Measurements from ENCODE around the gene FOXA2.

FOXA2 gene

DNA sequence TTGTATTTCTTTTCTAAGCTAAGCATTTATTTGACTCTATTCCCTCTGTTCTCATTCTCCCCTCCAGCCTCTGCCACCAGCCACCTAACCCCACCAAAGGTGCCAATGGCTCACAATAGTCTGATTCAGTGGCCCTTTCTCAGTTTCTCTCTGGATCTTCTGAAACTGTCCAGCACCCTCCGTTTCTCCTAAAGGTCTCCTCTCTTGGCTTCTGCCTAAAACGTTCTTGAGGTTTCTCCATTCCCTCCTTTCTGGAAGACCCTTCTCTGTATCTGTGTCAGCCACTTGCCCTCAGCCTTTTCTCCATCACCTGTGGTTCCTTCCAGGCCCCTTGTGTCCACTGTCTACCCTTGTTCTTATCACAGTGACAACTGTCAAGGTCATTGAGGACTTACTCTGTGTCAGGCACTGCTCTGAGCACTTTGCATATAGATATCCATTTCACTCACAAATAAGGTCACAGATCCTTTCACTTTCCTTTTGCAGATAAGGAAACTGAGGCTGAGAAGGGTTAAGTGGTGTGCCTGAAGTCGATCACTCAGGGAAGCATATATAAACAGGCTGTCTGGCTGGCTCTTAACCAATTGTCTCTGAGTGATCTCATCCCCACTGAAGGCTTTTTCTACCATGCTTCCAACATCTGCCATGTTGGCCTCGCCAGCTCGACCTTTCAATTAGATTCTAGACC lies 48.1 kb downstream of the FOXA2 start:
- DNase-seq, result no peak

DNA sequence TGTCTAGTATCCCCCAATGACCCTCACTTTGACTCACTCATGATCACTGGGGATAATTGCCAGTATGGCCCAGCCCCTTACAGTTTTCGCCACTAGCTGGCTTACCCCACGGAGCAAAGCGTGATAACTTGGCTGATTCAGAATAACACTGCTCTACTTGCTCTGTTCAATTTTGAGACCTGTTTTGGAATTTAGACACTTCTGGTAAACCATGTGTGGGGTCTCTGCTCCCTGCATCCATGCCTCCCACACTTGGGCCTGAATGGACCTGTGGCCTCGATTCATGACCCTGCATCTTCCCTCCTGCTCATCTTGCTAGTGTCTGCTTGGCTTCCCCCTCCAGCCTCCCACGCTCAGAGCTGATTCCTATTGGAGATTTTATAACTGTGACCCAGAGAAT lies 48.9 kb downstream of the FOXA2 start:
- no peak for DNase-seq

DNA sequence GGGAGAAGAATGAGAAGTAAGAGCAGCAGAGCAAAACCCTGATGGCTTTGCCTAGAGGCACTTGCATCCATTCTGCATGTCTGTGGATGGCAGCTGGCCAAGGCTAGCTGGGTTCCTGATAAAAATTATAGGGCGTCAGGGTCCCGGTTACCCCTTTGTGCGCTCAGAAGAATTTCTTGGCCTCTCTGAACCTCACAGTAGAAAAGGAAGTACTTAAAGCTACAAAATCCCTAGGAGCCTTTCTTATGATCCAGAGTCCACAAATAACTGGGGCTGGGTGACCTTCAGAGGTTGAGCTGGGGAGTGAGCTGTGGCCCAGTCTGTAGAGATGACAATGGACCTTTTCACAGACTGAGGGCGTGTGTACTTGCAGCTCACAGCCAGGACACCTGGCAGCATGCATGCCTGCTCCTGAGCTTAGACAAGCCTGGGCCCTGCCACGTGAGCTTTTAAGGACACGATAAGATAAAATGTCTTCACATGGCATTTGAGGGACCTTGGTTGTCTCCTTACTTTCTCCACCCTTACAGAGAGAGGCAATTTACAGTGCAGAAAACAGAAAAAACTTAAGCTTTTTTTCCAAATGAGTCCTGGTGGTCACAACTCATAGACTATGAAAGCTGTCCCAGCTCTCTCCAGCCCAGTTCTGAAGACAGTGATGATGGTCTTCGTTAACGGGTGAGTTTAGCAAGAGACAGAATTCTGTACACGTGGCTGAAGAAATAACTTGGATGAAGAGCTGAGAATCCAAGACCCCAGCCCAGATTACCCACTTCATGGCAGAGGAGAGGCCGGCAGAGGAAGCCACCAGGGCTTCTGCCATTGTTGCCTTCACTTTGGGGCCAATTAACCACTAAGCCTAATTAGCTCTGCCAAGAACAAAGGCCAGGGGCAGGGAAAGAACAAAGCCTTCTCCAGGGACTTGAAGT lies 50.3 kb downstream of the FOXA2 start:
- no peak for DNase-seq

DNA sequence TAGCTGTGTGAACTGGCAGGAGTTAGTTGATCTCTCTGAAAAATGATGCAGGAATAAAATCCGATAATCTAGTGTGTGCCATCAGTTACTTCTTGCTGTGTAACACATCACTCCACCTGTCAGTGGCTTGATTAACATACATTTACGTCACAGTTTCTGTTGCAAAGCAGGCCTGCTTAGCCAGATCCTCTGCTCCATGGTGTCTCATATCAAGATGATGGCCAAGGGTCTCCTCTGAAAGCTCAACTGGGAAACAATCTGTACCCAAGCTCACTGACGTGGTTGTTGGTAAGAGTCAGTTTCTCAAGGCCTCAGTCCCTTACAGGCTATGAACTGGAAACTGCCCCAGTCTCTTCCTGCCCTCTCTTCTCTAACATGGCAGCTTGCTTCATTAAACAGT lies 51.8 kb downstream of the FOXA2 start:
- DNase-seq, result no peak

DNA sequence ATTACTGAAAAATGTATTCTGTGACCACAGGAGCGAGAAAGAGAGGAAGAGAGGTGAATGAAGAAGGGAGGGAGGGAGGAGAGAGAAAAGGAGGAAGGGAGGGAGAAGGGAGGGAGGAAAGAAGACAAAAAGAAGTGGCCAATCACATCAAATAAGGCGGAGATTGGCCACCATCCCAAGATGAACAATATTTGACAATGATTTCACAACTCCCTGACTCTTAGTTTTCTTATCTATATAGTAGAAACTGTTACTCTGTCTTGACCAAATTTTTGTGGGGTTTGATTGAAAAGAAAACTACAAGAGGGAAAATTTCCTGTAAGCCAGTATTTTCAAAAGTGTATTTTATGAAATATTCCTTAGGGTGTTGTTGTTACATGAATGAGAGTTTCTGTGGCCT lies 52.6 kb downstream of the FOXA2 start:
- no peak for DNase-seq

DNA sequence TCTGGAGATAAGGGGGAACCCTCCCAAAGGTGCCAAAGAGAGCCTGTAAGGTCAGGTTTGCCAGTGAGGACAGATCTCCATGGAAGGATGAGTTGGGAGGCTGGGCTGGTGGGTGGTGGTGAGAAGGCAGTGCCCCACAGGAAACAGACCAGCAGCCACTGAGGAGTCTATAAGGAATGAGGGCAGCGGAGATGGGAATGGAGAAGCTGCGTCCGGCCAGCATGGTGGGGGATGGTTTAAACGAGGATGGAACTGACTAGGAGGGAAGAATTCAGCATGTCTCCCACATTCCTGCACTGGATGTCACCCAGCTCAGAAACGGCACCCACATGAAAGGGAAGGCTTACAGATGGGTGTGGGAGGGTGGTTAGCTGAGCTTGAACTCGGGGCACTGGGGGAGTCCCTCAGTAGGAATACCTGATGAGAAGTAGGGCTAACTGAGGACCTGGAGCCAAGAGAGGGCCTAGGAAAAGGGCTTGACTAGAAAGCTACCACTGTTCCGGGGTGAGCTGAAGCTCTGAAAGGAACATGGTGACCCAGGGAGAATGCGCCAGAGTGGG lies 53.2 kb downstream of the FOXA2 start:
- no peak for DNase-seq

Data from hematopoietic multipotent progenitor cell treated with erythropoietin and hydrocortisone succinate and interleukin-3 and kit ligand, for 8 days (in vitro differentiated cells).